Spleen (tissue), 11 donors: ENCODE results near the gene TDRD12. TPM values are rescaled to one million over a fixed set of nuclear protein-coding genes. Genes with fewer than 3 reads are reported as not detected.
A peak's percentile ranks its signal among the peaks of the same experiment; 100 is the strongest.

Experiments used
- DNase-seq: peaks from one replicate; pipeline ENCODE4 v3.0.0-alpha.2; 2020
- H3K27ac ChIP-seq, 8 donors: fragments of 200-600 bp; sonication (generic) in 7 of 8; 1 replicate in 4 of 8; 2 replicates in 4 of 8; pipeline versions ENCODE4 v1.5.0 to v1.8.0; 2016 to 2021; ENCODE audit warnings: inconsistent platforms in 4 of 8, mild to moderate bottlenecking in 4 of 8, moderate library complexity in 1 of 8
- H3K27me3 ChIP-seq, 7 donors: fragments of 200-600 bp; sonication (generic) in 6 of 7; replicated peaks in 1 of 7; 1 replicate in 4 of 7; 2 replicates in 3 of 7; pipeline versions ENCODE4 v1.5.0 to v1.8.0; 2016 to 2021; ENCODE audit warnings: inconsistent platforms in 3 of 7, mild to moderate bottlenecking in 1 of 7
- H3K36me3 ChIP-seq, 6 donors: fragments of 200-600 bp; sonication (generic) in 5 of 6; 1 replicate in 4 of 6; 2 replicates in 2 of 6; pipeline versions ENCODE4 v1.5.0 to v1.8.0; 2016 to 2021; ENCODE audit warnings: inconsistent platforms in 2 of 6
- H3K4me1 ChIP-seq, 6 donors: fragments of 200-600 bp; sonication (generic) in 5 of 6; 1 replicate in 3 of 6; 2 replicates in 3 of 6; pipeline versions ENCODE4 v1.5.0 to v1.8.0; 2016 to 2021; ENCODE audit warnings: inconsistent platforms in 3 of 6
- H3K4me3 ChIP-seq, 8 donors: fragments of 200-600 bp; sonication (generic) in 7 of 8; 1 replicate in 4 of 8; 2 replicates in 4 of 8; pipeline versions ENCODE4 v1.5.0 to v1.8.0; 2016 to 2021; ENCODE audit warnings: inconsistent platforms in 4 of 8, mild to moderate bottlenecking in 4 of 8, moderate library complexity in 2 of 8
- H3K9me3 ChIP-seq, 8 donors: fragments of 200-600 bp; sonication (generic) in 7 of 8; 1 replicate in 4 of 8; 2 replicates in 4 of 8; pipeline versions ENCODE4 v1.5.0 to v1.8.0; 2016 to 2021; ENCODE audit warnings: inconsistent platforms in 4 of 8
- POLR2A ChIP-seq, 3 donors: fragments of 450-650 bp; IDR thresholded peaks; one replicate each; pipeline ENCODE4 v1.5.1; 2017; ENCODE audit warnings: antibody characterized with exemption in 3 of 3, mild to moderate bottlenecking in 1 of 3
- POLR2AphosphoS5 ChIP-seq, 3 donors: sonication (generic); formaldehyde crosslinking; IDR thresholded peaks; one replicate each; pipeline ENCODE4 v1.5.1; 2017; ENCODE audit warnings: antibody characterized with exemption in 3 of 3
- WGBS, 5 donors: extraction: QIAGEN DNeasy Blood & Tissue Kit in 3 of 5; methylation state at CpG; one replicate each; pipeline versions ENCODE4 v1.1.5 to v1.1.7; 2013 to 2018; 5-methylcytosine and 5-hydroxymethylcytosine counted together
- intact Hi-C: fragments of 100-400 bp; cut with DNase I; formaldehyde crosslinking; loops from one replicate; pipeline ENCODE4 v1.15.0; 2023; ENCODE audit warnings: low total_unique reads
- polyA plus RNA-seq, 3 donors: library from polyadenylated mRNA; stranded (reverse); fragments of 200-250 nt; gene quantifications; one replicate each; pipeline ENCODE4 v1.2.1, GENCODE V29; 2013
- total RNA-seq, 7 donors: library from RNA; depleted of rRNA in 3 of 7; stranded (reverse); fragments of >200 nt in 3 of 7; fragmentation: NEBNext Ultra II Directional in 4 of 7; extraction: Animal tissue kit (Norgen Biotek cat#: 25700) in 4 of 7; gene quantifications; one replicate each; pipeline versions ENCODE4 v1.1.0 to v1.2.1, GENCODE V29; 2016 to 2021
- TF ChIP-seq, protein P1 (sequence below), 11 experiments: fragments of 200-600 bp in 7 of 11; fragments of 450-650 bp in 4 of 11; sonication (generic) in 4 of 11; IDR thresholded peaks in 8 of 11; conservative IDR thresholded peaks in 3 of 11; 1 replicate in 7 of 11; 2 replicates in 4 of 11; pipeline versions ENCODE4 v1.4.0 to v1.8.0; 2016 to 2021; ENCODE audit warnings: antibody characterized with exemption in 11 of 11, inconsistent platforms in 4 of 11, mild to moderate bottlenecking in 1 of 11
- donor health status: healthy with polysubstance abuse.
- donor health status: DM: no; HTN: no; CAD: no; lungs with moderate emphysema.
- donor health status: DM: no; HTN: no; CAD: no.
- donor health status: Bipolar disorder and iron deficiency.
- donor health status: healthy.
- donor health status: DM: no; HTN: no; CAD: no.
- donor health status: DM: yes; HTN: yes; CAD: no.

Gene TDRD12
- total and polyA plus RNA-seq, 10 donors: 0.03 to 4.3 (median 0.33) TPM; not detected in 4

GRCh38 chr19:32674153-32674930 lies 45.2 kb upstream of the TDRD12 start:
- Histone ChIP-seq H3K36me3 (peaks cover 0 to 3% (median 0%) of the 10 kb centered on the region in 6 donors), H3K4me3 (peak overlapping the region; percentile 87 to 99 (median 96)), H3K27me3 (peaks cover 0 to 39% (median 21%) of the 10 kb centered on the region in 7 donors), H3K9me3 (no peaks in the 10 kb centered on the region), H3K27ac (peak overlapping the region; percentile 76 to 94 (median 88)), H3K4me1 (peaks cover 18 to 73% (median 48%) of the 10 kb centered on the region in 6 donors)
- WGBS, 5 donors: 2 to 3% (median 3%) methylated on average over 16 to 67 of the region's 67 CpGs
- TF ChIP-seq POLR2A (IDR thresholded peaks at IDR 0.05) (no peak), POLR2AphosphoS5 (IDR thresholded peaks at IDR 0.05) (no peak)
- TF ChIP-seq, protein P1, sequence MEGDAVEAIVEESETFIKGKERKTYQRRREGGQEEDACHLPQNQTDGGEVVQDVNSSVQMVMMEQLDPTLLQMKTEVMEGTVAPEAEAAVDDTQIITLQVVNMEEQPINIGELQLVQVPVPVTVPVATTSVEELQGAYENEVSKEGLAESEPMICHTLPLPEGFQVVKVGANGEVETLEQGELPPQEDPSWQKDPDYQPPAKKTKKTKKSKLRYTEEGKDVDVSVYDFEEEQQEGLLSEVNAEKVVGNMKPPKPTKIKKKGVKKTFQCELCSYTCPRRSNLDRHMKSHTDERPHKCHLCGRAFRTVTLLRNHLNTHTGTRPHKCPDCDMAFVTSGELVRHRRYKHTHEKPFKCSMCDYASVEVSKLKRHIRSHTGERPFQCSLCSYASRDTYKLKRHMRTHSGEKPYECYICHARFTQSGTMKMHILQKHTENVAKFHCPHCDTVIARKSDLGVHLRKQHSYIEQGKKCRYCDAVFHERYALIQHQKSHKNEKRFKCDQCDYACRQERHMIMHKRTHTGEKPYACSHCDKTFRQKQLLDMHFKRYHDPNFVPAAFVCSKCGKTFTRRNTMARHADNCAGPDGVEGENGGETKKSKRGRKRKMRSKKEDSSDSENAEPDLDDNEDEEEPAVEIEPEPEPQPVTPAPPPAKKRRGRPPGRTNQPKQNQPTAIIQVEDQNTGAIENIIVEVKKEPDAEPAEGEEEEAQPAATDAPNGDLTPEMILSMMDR (IDR thresholded peaks at IDR 0.05 in 8 of 11, conservative IDR thresholded peaks at IDR 0.05 in 3 of 11): no peak
- peak; percentile 81 for DNase-seq
- intact Hi-C loops: loop anchor here (10.0 kb wide), 1 partner anchor 80 kb away; no protein-coding TSS in a partner anchor

GRCh38 chr19:32674931-32675719 lies 44.4 kb upstream of the TDRD12 start, which contains the start of gene ANKRD27:
Gene ANKRD27 (minus strand): TSS chr19:32675180. CDS start chr19:32659015, 16,165 bp downstream.
- Histone ChIP-seq H3K9me3 (no peaks in the 10 kb centered on the region), H3K4me3 (peak within 1 kb of the TSS; percentile 87 to 99 (median 96)), H3K27me3 (peaks cover 0 to 45% (median 21%) of the 10 kb centered on the region in 7 donors), H3K36me3 (peaks cover 0 to 3% (median 0%) of the 10 kb centered on the region in 6 donors), H3K27ac (peak within 1 kb of the TSS; percentile 76 to 94 (median 88)), H3K4me1 (peaks cover 18 to 65% (median 48%) of the 10 kb centered on the region in 6 donors)
- 0 to 2% (median 0%) methylated on average over 36 to 75 of the region's 75 CpGs for WGBS, 5 donors
- intact Hi-C loops: loop anchor here (10.0 kb wide), 1 partner anchor 80 kb away; no protein-coding TSS in a partner anchor
- peak; percentile 99 for DNase-seq
- TF ChIP-seq POLR2AphosphoS5 (IDR thresholded peaks at IDR 0.05) (peak; percentile 88 to 90 (median 89)), POLR2A (IDR thresholded peaks at IDR 0.05) (peak in 1 of 3 donors; percentile 31)
- TF ChIP-seq, protein P1 (IDR thresholded peaks at IDR 0.05 in 8 of 11, conservative IDR thresholded peaks at IDR 0.05 in 3 of 11): peak in 3 of 11 experiments; percentile 17 to 44 (median 22)

DNA sequence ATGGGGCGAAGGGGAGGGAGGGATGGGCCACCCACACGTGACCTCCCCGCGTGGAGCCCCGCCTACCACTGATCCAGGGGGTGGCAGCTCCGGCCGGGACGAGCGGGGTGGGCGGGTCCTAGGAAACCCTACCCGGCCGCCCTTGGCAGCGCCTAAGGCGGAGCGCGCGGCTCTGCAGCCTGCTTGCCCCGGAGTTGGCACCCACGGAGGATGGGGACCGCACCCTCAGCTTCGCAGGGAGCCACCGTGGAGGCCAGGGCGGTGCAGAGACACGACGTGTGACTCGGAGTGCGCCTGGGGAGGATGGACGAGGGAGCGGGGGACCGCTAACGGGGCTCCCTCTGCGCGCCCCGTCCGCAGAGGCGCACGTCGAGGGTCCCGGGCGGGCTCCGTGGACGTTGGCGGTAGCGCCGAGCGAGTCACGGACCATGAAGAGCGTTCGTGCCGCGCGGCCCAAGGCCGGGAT lies 43.8 kb upstream of the TDRD12 start, which contains the start of gene RGS9BP:
Gene RGS9BP, plus strand, starts transcription at position 129 of the 466 bp plus-strand sequence. CDS start 416 bp downstream, outside the sequence.
- peaks cover 18 to 63% (median 48%) of the 10 kb centered on the region in 6 donors for H3K4me1 ChIP-seq
- TF ChIP-seq, protein P1 (IDR thresholded peaks at IDR 0.05 in 8 of 11, conservative IDR thresholded peaks at IDR 0.05 in 3 of 11): no peak
- TF ChIP-seq POLR2AphosphoS5 (IDR thresholded peaks at IDR 0.05) (no peak), POLR2A (IDR thresholded peaks at IDR 0.05) (no peak)
- peak within 1 kb of the TSS; percentile 87 to 99 (median 96) for H3K4me3 ChIP-seq
- intact Hi-C loops: loop anchor here (10.0 kb wide), 1 partner anchor 81 kb away; no protein-coding TSS in a partner anchor
- H3K36me3 ChIP-seq: peaks cover 0 to 3% (median 0%) of the 10 kb centered on the region in 6 donors
- peak within 1 kb of the TSS; percentile 76 to 94 (median 88) for H3K27ac ChIP-seq
- 1 to 4% (median 3%) methylated on average over 22 to 53 of the region's 53 CpGs for WGBS, 5 donors
- H3K9me3 ChIP-seq: no peaks in the 10 kb centered on the region
- peaks cover 0 to 47% (median 21%) of the 10 kb centered on the region in 7 donors for H3K27me3 ChIP-seq
- DNase-seq: peak; percentile 94
